T-helper 9 cell (primary cell): ENCODE measurements around the gene DMRTA2.
"Not testable (repeated sequence)": the region's sequence is repeated elsewhere in the genome, so short reads cannot be mapped to it uniquely, and the experiment has no call there.

Source experiments
- DNase-seq: peaks from one replicate; pipeline ENCODE4 v3.0.0-alpha.2; 2020

Gene DMRTA2

DNA sequence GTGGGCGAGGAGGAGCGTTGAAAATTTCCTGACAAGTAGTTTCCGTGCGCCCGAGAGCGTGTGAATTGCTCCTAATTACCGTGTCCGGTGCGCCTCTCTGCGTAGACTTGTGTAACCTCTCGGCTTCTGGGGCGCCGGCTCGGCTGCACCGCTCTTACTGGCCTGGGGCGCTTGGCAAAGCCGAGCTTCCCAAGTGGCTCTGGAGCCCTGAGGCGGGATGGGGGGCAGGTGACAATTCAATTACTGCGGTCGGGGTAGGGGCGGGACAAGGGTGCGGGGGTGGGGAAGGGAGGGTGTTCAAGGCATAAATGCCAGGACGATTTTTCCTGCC lies 392 bp upstream of the DMRTA2 start:
- DNase-seq = no peak

DNA sequence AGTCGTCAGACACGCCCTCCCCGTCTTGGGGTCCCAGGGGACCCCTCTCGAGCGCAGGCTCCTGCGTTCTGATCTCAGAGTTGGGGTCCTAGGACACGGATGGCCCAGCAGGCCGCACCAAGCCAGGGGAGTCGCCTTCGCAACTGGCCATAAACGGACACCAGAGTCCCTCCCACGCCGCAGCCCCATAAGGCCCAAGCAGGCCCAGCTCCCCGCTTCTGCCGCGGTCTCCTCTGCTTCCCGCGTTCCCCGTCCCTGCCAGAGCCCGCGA lies 633 bp downstream of the DMRTA2 start:
- no peak for DNase-seq

DNA sequence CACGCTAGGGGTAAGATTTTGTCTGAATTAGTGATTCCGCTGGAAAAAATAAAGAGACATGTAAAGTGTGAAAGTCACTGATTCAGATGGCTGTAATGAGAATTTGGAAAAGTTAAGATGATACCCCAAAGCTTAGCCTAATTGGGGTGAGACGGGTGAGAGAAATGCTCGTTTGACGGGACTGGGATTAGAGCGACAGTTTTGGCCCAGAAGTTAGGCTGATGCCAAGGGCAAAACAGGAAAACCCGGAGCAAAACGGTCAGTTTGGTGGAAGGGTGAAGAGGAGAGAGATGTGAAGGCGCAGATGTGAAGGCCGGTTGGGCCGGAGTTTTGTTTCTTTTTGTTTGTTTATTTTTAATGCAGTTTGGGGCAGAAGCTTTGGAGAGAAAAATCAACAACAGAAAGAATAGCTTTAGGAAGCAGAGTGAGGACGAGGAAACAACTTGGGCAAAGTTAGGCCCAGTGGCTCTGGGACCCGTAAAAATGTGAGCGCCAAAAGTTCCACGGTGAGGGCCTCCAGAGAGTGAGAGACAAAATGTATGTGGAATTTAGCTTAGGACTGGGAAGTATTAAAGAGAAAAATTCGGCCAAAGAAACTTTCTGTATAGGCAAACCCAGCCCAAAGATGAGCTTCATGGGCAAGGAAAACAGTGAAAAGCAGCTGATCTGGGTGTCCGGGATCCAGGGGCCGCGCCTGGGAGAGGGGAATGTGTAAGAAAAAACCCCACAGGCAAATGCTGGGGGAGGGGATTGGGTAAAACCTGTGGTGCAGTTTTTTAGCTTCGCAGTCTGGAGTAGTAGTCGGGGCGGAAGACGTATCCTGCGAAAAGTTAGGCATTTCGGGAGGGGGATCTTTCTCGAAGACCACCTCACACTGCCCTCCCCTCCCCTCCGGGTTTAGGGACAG lies 1.2 kb downstream of the DMRTA2 start:
- no peak for DNase-seq

DNA sequence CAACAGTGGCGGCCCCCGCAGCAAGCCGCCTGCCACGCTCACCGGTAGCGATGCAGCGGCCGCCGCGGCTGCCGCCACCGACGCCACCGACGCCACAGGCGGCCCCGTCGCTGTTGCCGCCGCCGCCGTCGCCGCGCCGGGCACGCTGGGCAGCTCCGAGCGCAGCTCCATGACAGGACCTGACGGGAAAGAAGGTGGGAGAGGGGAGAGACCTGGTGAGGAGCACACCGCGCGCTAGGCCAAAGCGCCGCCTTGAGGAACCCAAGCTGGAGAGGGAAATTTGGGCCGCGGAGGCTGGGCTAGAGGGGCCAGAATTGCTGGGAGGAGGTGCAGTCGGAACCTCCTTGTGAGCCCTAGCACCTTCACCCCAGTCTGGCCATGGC lies 1.9 kb downstream of the DMRTA2 start:
- DNase-seq = no peak

DNA sequence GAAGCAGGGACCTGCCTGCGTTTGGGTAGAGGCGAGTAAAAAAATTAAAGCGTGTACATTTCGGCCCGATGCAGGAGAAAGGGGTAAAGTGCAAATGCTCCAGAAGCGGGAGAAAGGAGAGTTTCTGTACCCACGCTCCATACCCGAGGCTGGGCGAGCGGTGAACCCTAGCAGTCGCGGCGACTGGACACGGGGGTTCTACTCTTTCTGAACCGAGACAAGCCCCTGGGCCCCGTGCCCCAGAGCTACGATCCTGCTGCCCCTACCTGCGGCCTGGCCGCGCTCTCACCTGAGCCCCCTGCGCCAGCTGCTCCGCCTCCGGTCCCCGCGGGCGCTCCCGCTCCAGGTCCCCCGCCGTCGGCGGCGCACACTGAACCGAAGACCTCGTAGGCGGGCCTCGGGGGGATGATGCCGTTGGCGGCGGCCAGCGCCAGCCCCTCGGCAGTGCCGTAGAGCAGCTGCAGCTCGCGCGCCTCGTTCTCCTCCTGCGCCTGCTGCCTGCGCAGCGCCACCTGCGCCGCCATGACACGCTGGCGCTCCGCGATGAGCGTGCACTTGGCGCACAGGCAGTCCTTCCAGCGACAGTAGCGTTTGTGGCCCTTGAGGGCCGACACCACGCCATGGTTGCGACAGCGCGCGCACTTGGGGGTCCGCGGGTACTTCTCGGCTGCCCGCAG lies 2.4 kb downstream of the DMRTA2 start:
- no peak for DNase-seq

DNA sequence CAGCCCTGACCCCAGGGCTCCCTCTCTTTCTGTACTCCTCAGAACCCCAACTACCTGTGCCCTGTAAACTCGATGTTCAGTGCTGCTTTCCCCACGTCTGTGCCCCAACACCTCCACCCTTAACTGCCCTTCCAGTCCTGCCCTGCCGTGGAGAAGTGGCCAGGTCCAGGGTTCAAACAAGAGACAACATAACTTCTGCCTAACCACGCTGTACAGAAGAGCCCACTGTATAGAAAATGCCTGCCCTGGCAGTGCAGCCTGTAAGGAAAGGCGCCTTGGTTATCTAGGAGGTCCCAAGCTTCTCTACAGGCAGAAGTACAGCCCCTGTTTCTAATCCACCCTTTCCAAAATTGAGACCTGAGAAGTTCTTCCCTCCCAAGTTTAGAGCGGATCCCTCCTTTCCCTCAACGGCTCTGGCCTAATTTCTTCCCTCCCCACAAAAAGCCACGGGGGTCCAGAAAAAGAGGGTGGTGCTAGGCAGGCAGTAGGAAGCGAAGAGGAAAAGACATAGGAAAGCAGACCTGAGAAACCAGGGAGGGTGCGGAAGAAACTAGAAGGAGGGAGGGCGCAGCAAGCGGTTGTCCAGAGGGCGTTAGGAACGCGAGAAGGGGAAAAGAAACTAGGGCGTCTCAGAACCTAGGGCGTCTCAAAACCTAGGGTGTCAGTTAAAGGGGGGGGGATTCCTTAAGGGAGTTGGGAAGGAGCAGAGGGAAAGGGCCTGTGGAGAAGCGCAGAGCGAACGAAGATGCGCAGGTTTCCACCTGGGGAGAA lies 3.2 kb downstream of the DMRTA2 start:
- DNase-seq = no peak

DNA sequence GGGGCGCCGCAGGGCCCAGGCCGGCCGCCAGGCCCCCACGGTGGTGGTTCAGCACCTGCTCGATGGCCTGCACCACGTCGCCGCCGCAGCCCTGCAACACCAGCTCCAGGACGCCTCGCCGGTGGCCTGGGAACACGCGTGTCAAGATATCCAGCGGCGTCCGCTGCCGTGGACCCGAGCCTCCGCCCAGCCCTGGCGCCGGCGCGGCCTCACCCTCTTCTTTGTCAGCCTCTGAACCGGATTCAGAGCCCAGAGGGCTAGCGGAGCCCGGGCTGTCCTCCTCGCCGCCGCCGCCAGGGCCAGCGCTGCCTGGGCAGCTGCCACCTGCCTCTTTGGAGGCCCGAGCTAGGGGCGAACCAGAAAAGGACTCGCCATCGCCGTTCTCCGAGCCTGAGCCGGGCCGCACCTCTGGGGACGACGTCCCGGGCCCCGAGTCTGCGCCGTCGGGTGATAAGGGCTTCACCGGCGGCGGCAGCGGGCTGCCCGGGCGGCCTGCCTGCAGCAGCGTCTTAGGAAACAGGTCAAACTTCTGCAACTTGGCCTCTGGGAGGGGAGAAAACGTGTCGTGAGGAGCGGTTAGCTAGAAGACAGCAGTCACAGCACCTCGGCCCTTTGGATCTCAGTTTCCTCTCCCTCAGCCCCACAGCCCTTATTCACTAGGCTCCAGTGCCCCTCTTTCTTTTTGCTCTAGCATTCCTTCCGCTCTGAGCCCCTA lies 3.9 kb downstream of the DMRTA2 start:
- no peak for DNase-seq

DNA sequence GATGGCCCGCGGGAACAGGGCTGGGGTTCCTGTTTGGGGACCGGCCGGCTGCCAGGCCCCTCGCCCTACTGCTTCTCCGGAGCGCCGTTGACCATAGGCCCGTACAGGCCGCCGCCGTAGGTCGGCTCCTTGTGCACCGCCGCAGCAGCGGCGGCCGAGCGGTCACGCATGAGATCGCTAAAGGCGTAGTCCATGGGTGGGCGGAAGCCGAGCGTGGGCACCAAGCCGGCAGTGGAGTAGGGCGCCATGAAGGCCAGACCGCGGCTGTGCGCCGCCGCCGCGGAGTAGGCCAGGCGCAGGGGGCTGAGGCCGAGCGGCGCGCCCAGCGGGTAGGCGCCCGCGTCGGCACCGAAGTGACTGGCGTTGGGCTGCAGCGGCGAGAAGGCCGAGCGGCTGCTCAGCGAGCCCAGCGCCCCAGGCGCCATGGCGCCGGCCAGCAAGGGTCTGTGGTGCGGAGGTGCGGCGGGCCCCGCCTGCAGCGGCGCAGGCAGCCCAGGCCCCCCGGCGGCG lies 4.6 kb downstream of the DMRTA2 start:
- DNase-seq = no peak

DNA sequence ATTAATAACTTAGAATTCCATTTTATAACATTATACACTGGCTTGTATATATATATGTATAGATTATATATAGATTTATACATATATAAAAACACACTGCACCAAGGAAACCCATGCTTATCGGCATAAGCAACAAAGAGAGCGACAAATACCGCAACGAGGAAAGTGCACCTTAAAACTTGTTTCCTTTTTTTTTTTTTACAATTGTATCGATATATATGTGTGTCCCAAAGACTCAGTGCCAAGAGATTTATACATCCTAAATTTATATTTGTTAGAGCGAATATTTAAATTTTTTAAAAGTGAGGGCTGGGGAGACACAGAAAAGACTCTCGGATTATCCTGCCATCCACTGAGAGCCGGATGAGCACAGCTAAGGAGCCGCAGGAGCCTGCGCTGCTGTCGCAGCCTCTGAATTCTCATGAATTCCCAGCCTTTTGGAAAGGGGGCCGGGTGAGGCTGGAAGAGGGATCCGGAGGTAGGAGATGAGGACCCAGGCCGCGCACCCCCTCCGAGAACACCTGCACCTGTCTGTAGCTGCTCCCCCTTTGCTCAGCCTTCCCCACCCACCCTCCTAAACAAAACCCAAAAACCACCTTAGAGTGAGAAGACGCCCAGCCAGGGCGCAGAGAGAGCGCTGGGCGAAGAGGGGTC lies 5.2 kb downstream of the DMRTA2 start:
- no peak for DNase-seq

DNA sequence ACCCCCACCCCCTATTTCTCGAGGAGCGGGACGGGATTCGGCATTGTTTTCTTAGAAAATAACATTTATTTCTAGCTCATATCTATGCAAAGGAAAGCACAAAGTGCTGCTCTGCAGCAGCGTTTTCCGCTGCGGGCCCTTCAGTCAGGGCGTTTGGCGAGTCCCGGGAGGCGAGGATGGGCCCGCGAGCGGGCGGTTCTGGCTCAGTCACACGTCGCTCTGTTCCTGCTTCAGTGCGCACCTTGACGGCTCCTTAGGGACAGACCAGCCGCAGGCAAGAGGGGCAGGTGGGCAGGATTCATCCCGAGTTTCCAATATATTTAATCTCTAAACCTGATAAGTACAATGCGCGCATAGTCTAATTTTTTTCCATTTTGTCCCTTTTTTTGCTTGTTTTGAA lies 5.7 kb downstream of the DMRTA2 start:
- no peak for DNase-seq

DNA sequence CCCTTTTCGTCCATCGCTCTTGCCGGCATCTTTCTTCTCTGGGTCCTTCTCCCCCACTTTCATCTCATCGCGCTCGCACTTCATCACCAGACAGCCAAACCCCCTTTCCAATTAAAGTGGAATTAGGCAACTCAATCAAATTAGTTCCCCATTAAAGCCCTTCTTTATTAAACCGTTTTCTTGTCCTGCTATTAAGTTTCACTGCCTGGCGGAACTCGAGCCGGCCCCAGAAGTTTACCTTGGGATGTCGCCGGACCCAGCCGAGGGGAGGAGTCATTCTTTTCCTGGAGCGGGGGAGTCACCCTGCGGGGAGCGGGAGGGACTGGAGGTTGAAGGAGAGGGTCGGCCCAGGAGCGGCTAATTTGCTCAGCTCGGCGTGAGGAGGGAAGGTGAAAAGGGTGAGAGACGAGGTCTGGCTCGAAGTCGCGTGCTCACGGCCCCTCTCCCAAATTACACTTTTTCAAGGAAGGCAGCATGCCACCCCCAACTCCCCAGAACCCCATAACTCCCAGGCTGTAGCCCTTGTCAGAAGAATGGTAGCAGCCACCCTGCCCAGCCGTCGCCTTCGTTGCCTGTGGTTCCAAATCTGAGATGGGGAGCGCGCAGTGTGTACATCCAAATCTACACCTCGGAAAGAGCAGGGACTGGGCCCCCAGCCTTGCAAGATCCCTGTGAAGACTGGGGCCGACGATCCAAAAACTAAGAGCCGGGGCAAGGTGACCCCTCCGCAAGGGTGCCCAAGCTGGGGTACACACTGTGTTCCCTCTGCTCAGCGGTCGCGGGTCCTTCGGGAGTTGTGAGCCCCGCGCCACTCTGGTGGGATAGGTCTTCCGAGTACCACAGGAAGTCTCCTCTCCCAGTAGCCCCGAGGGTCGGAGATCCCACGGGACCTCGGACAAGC lies 6.4 kb downstream of the DMRTA2 start:
- no peak for DNase-seq

DNA sequence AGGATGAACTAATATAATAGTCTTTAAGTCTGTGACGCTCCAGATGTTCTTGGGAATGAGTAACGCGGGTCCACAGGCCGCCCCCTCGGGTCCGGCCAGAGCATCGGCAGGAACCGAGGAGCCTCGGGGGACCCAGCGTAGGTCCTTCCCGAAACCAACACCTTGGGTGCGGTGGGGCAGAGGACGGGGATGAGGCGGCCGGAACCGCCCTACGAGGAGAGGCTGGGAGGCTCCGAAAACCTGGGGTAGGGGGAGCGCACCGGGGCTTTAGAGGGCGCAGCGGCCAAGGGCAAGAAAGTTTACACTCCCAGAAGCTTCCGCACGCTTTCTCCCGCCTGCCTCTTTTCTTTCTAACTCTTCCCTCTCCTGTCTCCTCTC lies 7.1 kb downstream of the DMRTA2 start:
- DNase-seq = no peak

DNA sequence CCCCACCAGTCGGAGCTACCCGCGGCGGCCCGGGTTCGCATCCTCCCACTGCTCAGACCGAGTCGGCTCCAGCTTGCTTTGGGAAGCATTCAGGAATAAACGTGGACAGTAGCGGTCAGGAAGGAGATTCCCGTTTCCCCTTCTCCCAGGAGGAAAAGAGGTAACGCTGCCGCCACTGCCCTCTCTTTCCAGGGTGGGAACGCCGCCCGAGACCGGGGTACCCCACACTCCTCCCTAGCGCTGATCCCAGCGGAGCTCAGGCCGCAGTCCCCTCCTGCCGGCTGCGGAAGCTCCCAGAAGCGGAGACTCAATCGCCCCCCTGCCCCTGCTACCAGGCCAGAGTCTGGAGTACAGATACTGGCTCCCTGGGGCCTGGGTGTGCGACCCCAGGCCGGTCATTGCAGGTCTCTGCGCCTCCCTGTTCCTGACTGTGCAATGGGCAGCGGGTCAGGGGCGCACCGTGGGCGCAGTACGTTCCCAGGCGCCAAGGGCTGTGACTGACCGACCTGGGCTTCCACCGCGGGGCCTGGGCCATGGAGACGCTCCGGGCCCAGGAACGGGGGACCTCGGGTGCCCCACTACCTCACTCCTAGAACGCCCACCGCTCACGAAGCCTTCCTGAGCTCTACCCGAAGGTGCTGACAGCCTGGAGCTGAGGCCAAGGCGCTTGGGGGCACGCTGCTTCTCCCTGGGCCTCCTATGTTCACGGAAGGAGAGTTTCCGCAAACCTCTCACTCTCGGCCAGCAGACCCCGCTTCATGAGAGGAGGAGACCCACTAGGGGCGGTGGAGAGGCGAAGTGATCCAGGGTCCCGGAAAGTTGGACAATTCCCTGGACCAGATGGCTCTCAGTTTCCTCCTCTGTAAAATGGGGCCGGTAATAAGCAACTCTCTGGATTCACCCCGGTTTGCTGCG lies 7.8 kb downstream of the DMRTA2 start:
- no peak for DNase-seq

DNA sequence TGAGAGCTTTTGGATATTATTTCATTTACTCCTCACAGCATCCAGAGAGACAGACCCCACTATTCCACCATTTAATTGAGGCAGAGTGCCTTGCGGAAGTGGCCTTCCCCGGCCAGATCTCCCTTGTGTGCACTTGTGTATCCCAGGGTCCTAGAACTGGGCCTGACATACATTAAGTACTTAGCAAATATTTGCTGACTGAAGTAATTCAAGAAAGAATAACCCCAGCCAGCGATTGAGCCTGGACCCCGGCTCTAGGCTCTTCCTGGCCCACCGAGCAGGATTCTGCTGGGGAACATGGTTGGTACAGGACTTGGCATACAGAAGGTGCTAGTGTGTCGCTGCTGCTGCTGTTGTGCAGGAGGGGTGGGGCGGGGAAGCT lies 8.4 kb downstream of the DMRTA2 start:
- no peak for DNase-seq

DNA sequence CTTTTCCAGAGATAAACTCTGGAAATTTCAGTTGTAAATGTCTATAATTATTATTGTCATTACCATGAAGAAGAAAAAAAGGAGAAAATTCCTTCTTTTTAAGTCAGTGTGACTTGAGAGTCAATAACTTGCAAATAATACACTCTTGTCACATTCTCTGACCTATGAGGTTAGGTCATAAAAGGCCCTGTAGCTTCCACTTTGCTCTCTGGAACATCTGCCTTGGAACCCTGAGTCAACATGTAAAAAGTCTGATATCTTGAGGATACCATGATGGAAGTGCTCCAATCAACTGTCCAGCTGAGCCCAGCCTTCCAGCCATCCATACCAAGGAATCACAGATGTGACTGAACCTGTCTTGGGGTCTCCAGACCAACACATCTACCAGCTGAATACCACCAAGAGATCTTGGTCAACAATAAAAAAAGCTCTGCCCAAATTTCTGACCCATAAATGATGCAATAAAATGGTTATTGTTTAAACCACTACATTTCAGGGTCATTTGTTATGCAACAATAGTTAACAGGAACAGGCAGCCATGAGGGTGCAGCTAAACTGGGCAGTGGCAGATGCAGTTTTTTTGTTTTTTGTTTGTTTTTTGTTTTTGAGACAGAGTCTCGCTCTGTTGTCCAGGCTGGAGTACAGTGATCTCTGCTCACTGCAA lies 10.3 kb downstream of the DMRTA2 start:
- no peak for DNase-seq

DNA sequence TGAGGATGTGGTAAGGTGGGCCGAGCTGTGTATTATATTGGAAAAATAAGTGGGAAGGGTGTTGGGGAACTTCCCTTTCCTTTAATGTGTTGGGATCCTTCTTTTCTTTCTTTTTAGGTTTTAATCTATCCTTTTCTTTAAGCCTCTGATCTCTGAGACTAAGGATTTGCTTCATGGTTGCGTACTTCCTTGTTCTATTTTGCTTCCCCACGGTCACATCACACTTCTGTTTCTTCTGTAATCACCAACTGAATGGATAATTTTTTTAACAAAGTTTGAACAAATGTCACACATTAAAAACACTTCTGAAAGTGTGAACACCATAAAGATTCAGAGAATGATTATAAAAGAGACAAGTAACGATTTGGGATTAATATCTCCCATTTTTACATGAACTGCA lies 17.4 kb downstream of the DMRTA2 start:
- no peak for DNase-seq

DNA sequence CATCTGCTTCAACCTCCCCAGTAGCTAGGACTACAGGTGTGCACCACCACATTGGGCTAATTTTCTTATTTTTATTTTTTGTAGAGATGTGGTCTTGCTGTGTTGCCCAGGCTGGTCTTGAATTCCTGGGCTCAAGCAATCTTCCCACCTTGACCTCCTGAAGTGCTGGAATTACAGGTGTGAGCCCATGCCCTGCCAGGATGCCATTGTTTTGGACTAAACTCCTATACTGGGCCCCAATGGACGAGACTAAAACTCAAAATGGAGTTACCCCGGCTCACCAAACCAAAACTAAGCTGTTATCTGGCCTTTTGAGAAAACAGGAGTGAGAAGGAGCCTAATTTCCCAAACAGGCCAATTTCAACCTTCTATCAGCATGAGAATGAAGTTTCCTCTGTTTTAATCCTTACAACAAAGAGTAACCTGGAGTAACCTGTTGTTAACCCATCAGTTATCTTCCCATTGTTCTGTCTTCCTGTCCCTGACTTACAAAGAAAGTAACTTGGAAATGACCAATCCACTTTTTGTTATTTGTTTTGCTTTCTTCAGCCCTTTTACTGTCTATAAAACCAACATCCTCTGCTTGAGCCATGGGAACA lies 29.6 kb downstream of the DMRTA2 start:
- DNase-seq = no peak

DNA sequence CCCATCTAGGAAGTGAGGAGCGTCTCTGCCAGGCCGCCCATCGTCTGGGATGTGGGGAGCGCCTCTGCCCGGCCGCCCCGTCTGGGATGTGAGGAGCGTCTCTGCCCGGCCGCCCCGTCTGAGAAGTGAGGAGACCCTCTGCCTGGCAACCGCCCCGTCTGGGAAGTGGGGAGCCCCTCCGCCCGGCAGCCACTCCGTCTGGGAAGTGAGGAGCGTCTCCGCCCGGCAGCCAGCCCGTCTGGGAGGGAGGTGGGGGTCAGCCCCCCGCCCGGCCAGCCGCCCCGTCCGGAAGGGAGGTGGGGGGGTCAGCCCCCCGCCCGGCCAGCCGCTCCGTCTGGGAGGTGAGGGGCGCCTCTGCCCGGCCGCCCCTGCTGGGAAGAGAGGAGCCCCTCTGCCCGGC lies 41.7 kb downstream of the DMRTA2 start:
- DNase-seq = not testable (repeated sequence)

DNA sequence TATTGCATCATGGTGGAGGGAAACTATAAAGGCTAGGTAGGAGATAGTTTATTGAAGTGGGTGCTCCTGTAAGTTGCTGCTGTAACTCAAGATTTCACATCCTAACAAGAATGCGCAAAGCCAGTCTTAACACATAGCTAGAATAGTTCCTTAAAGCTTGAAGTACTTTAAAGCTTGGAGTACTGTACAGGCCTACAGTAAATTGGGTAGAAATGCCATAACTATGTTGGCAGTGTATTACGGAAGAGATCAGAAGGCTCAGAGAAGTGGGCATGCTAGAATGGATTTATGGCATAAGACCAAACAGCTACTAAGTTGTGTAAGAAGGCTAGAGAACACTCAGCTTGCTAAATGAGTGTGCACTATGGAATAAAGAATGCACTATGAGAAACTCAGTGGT lies 44.5 kb downstream of the DMRTA2 start:
- no peak for DNase-seq

DNA sequence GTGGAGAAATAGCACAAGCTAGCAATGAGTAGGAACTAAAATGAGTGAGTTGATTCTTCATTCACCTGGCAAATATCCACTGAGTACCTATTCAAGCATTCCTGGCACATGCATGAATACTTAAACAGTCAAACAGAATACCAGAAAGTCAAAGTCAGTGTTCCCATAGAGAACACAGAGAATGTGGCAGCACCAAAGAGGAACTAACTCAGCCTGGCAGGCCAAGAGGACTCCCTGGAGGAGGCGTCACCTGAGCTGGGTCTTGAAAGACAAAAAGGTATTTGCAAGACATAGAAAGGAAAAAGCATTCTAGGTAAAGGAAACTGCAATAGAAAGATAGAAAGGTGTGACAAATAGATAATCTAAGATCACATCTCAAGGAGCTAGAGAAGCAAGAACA lies 49.7 kb downstream of the DMRTA2 start:
- DNase-seq = no peak
